ENCODE measurements around the gene LEFTY2.
"Not testable (repeated sequence)": the region's sequence is repeated elsewhere in the genome, so short reads cannot be mapped to it uniquely, and the experiment has no call there.

The LEFTY2 gene

DNA sequence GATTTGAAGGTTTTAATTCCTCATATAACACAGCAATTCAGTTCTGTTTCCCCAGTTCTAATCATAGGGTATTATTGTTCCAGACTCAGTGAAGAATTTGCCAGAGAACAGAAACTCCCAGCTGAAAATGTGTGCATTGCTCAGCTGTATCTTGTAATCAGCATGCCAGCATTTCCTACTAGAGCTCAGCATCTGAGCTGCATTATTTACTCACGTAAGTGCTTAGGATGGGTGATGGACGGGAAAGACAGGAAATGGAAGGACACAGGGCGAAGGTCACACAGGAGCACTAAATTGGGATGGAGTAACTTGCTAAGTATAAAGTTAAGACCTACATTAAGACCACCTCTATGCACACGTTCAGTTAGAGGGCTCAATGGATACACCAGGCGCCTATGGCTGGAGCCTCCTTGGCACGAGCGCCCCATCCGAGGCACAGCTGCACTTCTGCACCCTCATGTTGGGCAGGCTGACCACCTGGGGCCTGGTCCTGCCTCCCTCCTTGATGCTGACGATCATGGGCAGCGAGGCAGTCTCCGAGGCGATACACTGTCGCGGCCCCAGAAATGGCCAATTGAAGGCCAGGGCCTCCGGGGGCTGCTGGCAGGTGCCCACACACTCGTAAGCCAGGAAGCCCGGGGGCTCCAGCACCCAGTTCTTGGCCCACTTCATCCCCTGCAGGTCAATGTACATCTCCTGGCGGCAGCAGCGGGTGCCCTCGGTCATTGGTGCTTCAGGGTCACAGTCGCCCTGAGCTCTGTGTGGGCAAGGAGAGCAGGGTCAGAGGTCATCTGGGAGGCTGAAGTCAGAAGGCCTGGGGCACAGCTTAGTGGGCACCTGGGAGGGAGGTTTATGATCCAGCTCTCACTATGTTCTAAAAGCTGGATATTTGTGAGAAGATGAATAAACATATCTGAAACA lies 3.7 kb downstream of the LEFTY2 start:
- Histone ChIP-seq H3K4me1 (ENCODE audit: control insufficient read depth, insufficient read depth, low read length) (no peaks in the 10 kb centered on the region), H3K27me3 (ENCODE audit: control insufficient read depth, insufficient read depth, low read length) (peaks cover 3% of the 10 kb centered on the region), H3K9ac (ENCODE audit: low read depth, low read length) (no peak overlapping the region), H3K4me3 (ENCODE audit: low read depth, low read length) (no peak overlapping the region), H3K36me3 (ENCODE audit: control insufficient read depth, insufficient read depth, low read length) (no peaks in the 10 kb centered on the region), H3K9me3 (ENCODE audit: control insufficient read depth, insufficient read depth, low read length) (no peaks in the 10 kb centered on the region)

DNA sequence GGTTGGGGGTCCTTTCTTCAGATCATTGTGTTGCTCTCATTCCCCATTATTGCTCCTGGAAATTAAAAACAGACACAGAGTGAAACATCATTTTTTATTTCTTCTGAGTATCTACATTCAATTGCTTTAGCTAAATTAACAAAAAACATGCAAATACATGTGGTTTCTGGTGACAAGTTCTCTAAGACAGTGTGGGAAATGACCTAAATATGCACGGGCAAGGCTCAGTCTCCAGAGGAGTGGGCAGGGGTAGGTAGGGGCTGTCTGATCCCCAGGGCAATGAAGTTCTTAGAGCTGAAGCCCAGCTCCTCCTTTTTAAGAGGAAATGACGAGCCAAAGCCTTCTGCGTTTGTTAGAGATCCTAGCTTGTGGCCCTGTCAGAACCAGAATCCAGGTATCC lies 4.5 kb downstream of the LEFTY2 start:
- Histone ChIP-seq H3K9ac (ENCODE audit: low read depth, low read length) (no peak overlapping the region), H3K4me3 (ENCODE audit: low read depth, low read length) (no peak overlapping the region), H3K4me1 (ENCODE audit: control insufficient read depth, insufficient read depth, low read length) (no peaks in the 10 kb centered on the region), H3K27me3 (ENCODE audit: control insufficient read depth, insufficient read depth, low read length) (peaks cover 3% of the 10 kb centered on the region), H3K36me3 (ENCODE audit: control insufficient read depth, insufficient read depth, low read length) (no peaks in the 10 kb centered on the region), H3K9me3 (ENCODE audit: control insufficient read depth, insufficient read depth, low read length) (no peaks in the 10 kb centered on the region)

DNA sequence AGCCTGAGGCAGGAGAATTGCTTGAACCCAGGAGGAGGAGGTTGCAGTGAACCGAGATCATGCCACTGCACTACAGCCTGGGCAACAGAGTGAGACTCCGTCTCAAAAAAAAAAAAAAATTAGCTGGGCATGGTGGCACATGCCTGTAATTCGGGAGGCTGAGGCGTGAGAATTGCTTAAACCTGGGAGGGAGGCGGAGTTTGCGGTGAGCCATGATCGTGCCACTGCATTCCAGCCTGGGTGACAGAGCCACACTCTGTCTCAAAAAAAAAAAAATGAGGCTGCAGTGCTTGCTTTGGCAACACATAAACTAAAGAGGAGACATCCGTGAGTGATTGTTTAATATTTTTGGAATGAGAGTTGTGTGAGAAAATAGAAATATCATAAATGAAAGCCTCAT lies 4.9 kb downstream of the LEFTY2 start:
- H3K27me3 ChIP-seq (ENCODE audit: control insufficient read depth, insufficient read depth, low read length); H3K9me3 ChIP-seq (ENCODE audit: control insufficient read depth, insufficient read depth, low read length); H3K4me3 ChIP-seq (ENCODE audit: low read depth, low read length); H3K36me3 ChIP-seq (ENCODE audit: control insufficient read depth, insufficient read depth, low read length); H3K9ac ChIP-seq (ENCODE audit: low read depth, low read length); H3K4me1 ChIP-seq (ENCODE audit: control insufficient read depth, insufficient read depth, low read length): not testable (repeated sequence)

DNA sequence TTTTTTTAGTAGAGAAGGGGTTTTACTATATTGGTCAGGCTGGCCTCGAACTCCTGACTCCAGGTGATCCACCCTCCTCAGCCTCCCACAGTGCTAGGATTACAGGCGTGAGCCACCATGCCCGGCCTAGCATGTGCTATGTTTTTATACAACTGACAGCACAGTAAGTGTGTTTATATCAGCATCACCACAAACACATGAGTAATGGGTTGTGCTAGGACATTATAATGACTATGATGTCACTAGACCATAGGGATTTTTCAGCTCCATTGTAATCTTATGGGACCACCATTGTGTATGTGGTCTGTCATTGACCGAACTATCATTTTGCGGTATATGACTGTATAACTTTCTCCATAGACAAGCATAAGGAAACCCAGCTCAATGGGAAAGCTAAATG lies 6.3 kb downstream of the LEFTY2 start:
- Histone ChIP-seq H3K9ac (ENCODE audit: low read depth, low read length) (no peak overlapping the region), H3K36me3 (ENCODE audit: control insufficient read depth, insufficient read depth, low read length) (no peaks in the 10 kb centered on the region), H3K27me3 (ENCODE audit: control insufficient read depth, insufficient read depth, low read length) (no peaks in the 10 kb centered on the region), H3K4me3 (ENCODE audit: low read depth, low read length) (no peak overlapping the region), H3K9me3 (ENCODE audit: control insufficient read depth, insufficient read depth, low read length) (no peaks in the 10 kb centered on the region), H3K4me1 (ENCODE audit: control insufficient read depth, insufficient read depth, low read length) (no peaks in the 10 kb centered on the region)

DNA sequence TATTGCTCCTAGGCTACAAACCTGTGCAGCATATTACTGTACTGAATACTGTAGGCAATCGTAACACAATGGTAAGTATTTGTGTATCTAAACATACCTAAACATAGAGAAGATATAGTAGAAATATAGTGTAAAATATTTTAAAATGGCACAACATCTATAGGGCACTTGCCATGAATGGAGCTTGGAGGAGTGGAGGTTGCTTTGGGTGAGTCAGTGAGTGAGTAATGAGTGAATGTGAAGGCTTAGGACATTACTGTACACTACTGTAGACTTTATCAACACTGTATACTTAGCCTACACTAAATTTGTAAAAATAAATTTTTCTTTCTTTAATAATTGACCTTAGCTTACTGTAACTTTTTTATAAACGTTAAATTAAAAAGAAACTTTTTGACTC lies 7.9 kb downstream of the LEFTY2 start:
- no peaks in the 10 kb centered on the region for H3K27me3 ChIP-seq (ENCODE audit: control insufficient read depth, insufficient read depth, low read length)
- no peaks in the 10 kb centered on the region for H3K36me3 ChIP-seq (ENCODE audit: control insufficient read depth, insufficient read depth, low read length)
- H3K9me3 ChIP-seq (ENCODE audit: control insufficient read depth, insufficient read depth, low read length), result no peaks in the 10 kb centered on the region
- H3K9ac ChIP-seq (ENCODE audit: low read depth, low read length), result no peak overlapping the region
- no peaks in the 10 kb centered on the region for H3K4me1 ChIP-seq (ENCODE audit: control insufficient read depth, insufficient read depth, low read length)
- no peak overlapping the region for H3K4me3 ChIP-seq (ENCODE audit: low read depth, low read length)

DNA sequence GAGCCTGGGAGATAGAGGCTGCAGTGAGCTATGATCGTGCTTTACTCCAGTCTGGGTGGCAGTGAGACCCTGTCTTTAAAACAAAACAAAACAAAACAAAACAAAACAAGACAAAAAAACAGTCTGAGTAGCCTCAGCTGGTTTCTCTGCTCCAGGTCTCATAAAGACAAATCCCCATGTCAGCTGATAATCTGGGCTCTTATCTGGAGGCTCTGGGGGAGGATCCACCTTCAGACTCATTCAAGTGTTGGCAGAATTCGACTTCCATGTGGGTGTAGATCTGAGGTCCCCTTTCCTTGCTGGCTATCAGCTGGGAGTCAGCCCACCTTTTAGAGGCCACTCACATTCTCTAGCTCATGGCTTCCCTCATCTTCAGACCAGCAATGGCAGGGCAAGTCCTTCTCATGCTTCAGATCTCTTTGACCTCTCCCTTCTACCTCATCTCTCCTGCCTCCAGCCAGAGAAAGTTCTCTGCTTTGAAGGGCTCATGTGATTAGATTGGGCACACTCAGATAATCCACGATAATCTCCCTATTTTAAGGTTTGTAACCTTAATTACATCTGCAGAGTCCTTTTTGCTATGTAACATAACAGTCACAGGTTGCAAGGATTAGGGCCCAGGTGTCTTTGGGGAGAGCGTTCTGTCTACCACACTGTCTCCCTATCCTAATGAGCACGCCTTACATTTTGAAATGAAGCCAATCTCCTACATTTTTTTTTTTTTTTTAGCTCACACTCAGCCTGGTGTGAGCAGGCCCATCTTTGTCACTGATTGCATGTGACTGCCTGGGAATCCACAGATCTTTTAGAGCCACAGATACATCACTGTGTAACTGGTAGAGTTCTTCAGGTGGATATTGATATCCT lies 9.5 kb downstream of the LEFTY2 start:
- Histone ChIP-seq H3K4me3 (ENCODE audit: low read depth, low read length) (no peak overlapping the region), H3K36me3 (ENCODE audit: control insufficient read depth, insufficient read depth, low read length) (no peaks in the 10 kb centered on the region), H3K9ac (ENCODE audit: low read depth, low read length) (no peak overlapping the region), H3K27me3 (ENCODE audit: control insufficient read depth, insufficient read depth, low read length) (no peaks in the 10 kb centered on the region), H3K9me3 (ENCODE audit: control insufficient read depth, insufficient read depth, low read length) (no peaks in the 10 kb centered on the region), H3K4me1 (ENCODE audit: control insufficient read depth, insufficient read depth, low read length) (no peaks in the 10 kb centered on the region)

DNA sequence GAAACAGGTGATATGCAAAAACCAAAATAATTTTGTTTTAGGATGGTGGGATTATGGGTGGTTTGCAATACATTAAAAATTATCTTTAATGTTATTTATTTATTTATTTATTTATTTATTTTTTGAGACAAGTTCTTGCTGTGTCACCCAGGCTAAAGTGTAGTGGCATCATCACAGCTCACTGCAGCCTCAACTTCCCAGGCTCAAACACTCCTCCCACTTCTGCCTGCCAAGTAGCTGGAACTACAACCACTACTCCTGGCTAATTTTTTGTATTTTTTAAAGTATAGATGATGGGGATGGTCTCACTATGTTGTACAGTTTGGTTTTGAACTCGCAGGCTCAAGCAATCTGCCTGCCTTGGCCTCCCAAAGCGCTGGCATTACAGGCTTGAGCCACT lies 10.5 kb downstream of the LEFTY2 start:
- no peaks in the 10 kb centered on the region for H3K4me1 ChIP-seq (ENCODE audit: control insufficient read depth, insufficient read depth, low read length)
- H3K4me3 ChIP-seq (ENCODE audit: low read depth, low read length), result no peak overlapping the region

DNA sequence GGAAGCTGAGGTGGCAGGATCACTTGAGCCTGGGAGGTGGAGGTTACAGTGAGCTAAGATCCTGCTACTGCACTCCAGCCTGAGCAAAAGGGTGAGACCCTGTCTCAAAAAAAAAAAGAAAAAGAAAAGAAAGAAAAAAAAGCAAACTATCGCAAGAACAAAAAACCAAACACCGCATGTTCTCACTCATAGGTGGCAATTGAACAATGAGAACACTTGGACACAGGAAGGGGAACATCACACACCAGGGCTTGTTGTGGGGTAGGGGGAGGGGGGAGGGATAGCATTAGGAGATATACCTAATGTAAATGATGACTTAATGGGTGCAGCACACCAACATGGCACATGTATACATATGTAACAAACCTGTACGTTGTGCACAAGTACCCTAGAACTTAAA lies 11.6 kb downstream of the LEFTY2 start:
- H3K4me3 ChIP-seq (ENCODE audit: low read depth, low read length); H3K9me3 ChIP-seq (ENCODE audit: control insufficient read depth, insufficient read depth, low read length); H3K9ac ChIP-seq (ENCODE audit: low read depth, low read length); H3K27me3 ChIP-seq (ENCODE audit: control insufficient read depth, insufficient read depth, low read length); H3K36me3 ChIP-seq (ENCODE audit: control insufficient read depth, insufficient read depth, low read length); H3K4me1 ChIP-seq (ENCODE audit: control insufficient read depth, insufficient read depth, low read length): not testable (repeated sequence)

More for the DNA sequence above, 10.5 kb downstream of the LEFTY2 start:
- no peaks in the 10 kb centered on the region for H3K27me3 ChIP-seq (ENCODE audit: control insufficient read depth, insufficient read depth, low read length)
- no peaks in the 10 kb centered on the region for H3K9me3 ChIP-seq (ENCODE audit: control insufficient read depth, insufficient read depth, low read length)
- H3K36me3 ChIP-seq (ENCODE audit: control insufficient read depth, insufficient read depth, low read length), result no peaks in the 10 kb centered on the region
- H3K9ac ChIP-seq (ENCODE audit: low read depth, low read length), result no peak overlapping the region

DNA sequence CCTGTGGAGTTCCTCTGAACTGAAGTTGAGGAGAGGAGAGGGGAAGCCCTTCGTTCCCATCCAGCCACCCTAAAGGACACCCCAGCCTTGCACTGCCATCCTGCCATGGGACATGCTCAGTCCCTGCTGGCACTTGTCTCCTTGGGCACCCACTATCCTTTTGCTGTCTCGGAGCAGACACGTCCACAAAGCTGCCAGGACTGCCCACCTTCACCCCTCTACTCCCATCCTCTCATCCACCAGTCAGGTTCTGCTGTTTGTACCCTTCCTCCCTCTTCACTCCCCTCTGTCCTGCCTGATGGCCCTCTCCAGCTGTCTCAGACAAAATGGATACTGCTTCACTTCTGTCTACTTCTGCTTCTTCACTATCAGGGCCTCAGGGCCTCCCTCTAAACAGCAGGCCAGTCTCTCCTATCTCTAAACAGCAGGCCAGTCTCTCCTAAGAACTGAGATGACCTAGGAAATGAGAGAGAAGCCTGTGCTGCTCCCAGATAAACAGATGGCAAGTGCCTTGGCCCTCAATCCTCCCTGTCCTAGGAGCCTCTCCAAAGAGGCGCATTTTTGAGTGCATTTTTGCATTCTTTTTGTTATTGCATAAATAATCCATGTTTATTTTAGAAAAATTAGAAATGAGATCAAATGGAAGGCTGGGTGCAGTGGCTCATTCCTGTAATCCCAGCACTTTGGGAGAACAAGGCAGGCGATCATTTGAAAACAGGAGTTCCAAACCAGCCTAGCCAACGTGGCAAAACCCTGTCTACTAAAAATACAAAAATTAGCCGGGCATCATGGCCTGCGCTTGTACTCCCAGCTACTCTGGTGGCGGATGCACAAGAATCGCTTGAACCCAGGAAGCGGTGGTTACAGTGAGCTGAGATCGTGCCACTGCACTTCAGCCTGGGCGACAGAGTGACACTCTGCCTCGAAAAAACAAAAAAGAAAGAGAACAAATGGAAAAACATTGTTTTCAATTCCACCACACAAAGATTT lies 12.5 kb downstream of the LEFTY2 start:
- Histone ChIP-seq H3K4me3 (ENCODE audit: low read depth, low read length) (no peak overlapping the region), H3K9ac (ENCODE audit: low read depth, low read length) (no peak overlapping the region), H3K27me3 (ENCODE audit: control insufficient read depth, insufficient read depth, low read length) (no peaks in the 10 kb centered on the region), H3K9me3 (ENCODE audit: control insufficient read depth, insufficient read depth, low read length) (no peaks in the 10 kb centered on the region), H3K36me3 (ENCODE audit: control insufficient read depth, insufficient read depth, low read length) (no peaks in the 10 kb centered on the region), H3K4me1 (ENCODE audit: control insufficient read depth, insufficient read depth, low read length) (no peaks in the 10 kb centered on the region)

DNA sequence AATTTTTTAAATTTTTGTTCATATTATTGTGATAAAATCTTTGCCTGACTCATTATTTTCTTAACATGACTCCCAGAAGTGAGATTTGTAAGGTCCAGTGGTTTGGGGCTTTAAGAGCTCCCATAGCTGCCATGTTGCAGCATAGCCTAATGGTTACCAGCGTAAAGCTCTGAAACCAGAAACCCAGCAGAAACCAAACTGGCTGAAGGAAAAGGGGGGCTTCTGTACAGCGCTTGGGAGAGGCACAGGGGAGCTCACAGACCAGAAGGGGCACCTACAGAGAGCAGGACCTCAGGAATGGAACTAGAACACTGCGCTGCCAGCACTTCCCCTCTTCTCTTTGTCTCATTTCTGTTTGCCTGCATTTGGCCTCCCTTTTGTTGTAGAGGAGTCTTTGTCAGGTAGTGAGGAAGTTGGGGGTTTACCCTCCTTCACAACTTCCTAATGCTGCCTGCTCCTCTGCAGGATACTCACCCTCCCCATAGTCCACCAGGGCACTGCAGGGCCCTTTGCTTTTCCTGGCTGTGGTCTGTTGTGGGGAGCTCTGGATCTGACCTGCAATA lies 14.4 kb downstream of the LEFTY2 start:
- Histone ChIP-seq H3K4me1 (ENCODE audit: control insufficient read depth, insufficient read depth, low read length) (no peaks in the 10 kb centered on the region), H3K36me3 (ENCODE audit: control insufficient read depth, insufficient read depth, low read length) (peaks cover 8% of the 10 kb centered on the region), H3K9ac (ENCODE audit: low read depth, low read length) (no peak overlapping the region)

More for the DNA sequence above, 14.4 kb downstream of the LEFTY2 start:
- Histone ChIP-seq H3K9me3 (ENCODE audit: control insufficient read depth, insufficient read depth, low read length) (no peaks in the 10 kb centered on the region), H3K4me3 (ENCODE audit: low read depth, low read length) (no peak overlapping the region), H3K27me3 (ENCODE audit: control insufficient read depth, insufficient read depth, low read length) (no peaks in the 10 kb centered on the region)
